ENCODE data around the gene RIN3.

RIN3 gene

DNA sequence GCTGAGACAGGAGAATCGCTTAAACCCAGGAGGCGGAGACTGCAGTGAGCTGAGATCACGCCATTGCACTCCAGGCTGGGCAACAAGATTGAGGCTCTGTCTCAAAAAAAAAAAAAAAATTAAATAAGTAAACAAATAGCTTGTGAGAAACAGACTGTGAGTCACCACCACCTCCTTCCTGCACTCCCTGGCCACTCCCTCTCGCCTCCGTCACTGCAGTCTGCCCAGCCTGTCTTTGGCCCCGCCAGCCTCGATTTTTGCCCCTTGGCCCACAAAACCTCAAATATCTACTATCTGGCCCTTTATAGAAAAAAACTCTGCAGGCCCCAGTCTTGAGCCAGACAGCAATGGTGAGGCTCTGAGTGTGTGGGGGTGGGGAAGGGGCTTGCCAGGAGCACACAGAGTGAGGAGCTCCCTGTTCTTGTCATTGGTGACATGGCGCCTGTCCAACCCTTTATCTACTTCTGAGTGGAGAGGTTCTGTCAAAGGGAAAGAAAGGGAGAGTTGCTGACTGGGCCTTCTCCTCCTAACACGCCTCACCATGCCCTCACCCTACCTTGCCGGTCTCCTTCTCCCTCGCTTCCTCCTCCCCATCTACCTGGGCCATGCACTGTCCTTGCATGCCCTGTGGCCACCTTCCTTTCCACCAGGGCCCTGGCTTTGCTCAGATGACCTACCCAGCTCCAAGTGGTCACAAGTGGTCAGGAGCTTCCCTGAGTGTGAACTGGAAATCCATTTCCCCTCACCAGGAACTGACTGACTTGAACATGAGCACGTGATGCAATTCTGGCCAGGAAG lies 212.8 kb downstream of the RIN3 start:
- DNase-seq, result peak; percentile 50

DNA sequence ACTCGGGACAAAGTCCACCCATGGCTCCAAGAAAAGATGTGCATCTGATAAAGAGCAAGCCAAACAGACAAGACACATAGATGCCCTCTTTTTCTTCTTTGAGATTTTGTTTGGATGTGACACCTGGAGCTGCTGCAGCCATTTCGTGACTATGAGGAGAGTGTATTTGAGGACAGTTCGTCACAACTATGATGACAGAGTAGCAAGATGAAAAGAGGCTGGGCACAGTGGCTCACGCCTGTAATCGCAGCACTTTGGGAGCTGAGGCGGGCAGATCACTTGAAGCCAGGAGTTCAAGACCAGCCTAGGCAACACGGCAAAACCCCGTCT lies 213.3 kb downstream of the RIN3 start:
- DNase-seq, result no peak

- no peak for DNase-seq
Observed at GRCh38 chr14:92728759-92729364, 215.3 kb downstream of the RIN3 start.

GRCh38 chr14:92729634-92730358 lies 216.2 kb downstream of the RIN3 start:
- DNase-seq, result no peak

DNA sequence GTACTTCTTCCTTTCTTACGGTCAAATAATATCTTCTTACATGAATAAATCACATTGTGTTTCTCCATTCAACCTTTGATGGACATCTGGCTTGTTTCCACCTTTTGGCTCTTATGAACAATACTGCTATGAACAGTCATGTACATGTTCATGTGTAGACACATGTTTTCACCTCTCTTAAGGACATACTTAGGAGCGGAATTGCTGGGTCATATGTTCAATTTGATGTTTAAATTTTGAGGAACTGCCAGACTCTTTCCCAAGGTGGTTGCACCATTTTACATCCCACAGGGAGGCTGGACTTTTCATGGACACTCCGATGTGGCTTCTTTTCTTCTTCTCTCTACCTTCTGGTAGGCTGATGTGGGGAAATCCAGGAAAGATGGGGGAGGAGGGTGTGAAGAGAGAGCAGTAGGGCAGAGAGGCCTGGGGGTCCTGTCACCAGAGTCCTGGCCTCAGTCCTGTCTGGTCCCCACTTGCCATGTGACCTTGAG lies 218.1 kb downstream of the RIN3 start:
- DNase-seq, result no peak

DNA sequence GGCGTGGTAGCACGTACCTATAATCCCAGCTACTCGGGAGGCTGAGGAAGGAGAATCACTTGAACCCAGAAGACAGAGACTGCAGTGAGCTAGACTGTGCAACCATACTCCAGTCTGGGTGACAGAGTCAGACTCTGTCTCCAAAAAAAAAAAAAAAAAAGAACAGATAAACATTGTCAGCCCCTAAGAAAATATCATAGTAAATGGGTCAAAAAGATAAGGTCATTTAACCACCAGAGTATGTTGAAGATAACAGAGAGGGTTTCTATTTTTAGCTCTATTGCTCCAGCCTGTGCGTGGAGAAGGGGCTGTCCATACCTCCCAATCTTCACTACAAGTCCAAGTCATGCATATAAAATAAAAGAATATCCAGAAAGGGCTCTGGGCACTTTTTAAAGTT lies 219.4 kb downstream of the RIN3 start:
- DNase-seq, result no peak

GRCh38 chr14:92734618-92735017 lies 221.0 kb downstream of the RIN3 start:
- no peak for DNase-seq

- no peak for DNase-seq
Observed at GRCh38 chr14:92735344-92735743, 221.8 kb downstream of the RIN3 start.

GRCh38 chr14:92737206-92737605 lies 223.6 kb downstream of the RIN3 start:
- DNase-seq, result no peak

GRCh38 chr14:92737619-92738188 lies 224.1 kb downstream of the RIN3 start:
- DNase-seq, result no peak
